Renal cortex interstitium (tissue), 11 donors: ENCODE measurements around the gene PIGH. TPM values are rescaled to one million over a fixed set of nuclear protein-coding genes. Genes with fewer than 3 reads are reported as not detected.

Source experiments
- DNase-seq, 11 donors: peaks; one replicate each; pipeline ENCODE4 v3.0.0-alpha.2; 2013; ENCODE audit warnings: low read depth in 9 of 11, low spot score in 4 of 11; ENCODE audit errors: extremely low read depth in 1 of 11
- polyA plus RNA-seq, 3 donors: library from polyadenylated mRNA; unstranded; fragments of 120-200 nt; gene quantifications; one replicate each; pipeline ENCODE4 v1.2.1, GENCODE V29; 2013; ENCODE audit not compliant: insufficient read length in 3 of 3

PIGH gene
- polyA plus RNA-seq, 3 donors, result 38.2 to 42.9 (median 41.4) TPM

GRCh38 chr14:67580336-67581171 is 19.5 kb downstream of the PIGH start:
- DNase-seq, result no peak

- DNase-seq, result no peak
These were observed 20.4 kb downstream of the PIGH start for GRCh38 chr14:67579636-67580035.

GRCh38 chr14:67579040-67579439 is 21.0 kb downstream of the PIGH start:
- no peak for DNase-seq

GRCh38 chr14:67577909-67578749 is 21.9 kb downstream of the PIGH start:
- no peak for DNase-seq

GRCh38 chr14:67577181-67577808 is 22.8 kb downstream of the PIGH start:
- DNase-seq, result no peak

GRCh38 chr14:67576216-67576955 is 23.7 kb downstream of the PIGH start:
- DNase-seq, result no peak

- DNase-seq, result no peak
These were observed 24.4 kb downstream of the PIGH start for GRCh38 chr14:67575684-67576083.

GRCh38 chr14:67574806-67575205 is 25.3 kb downstream of the PIGH start:
- DNase-seq, result no peak

GRCh38 chr14:67574156-67574555 is 25.9 kb downstream of the PIGH start:
- no peak for DNase-seq

- DNase-seq, result no peak
These were observed 26.6 kb downstream of the PIGH start for GRCh38 chr14:67573228-67574010.

GRCh38 chr14:67572608-67573007 is 27.5 kb downstream of the PIGH start:
- no peak for DNase-seq

GRCh38 chr14:67571991-67572323 is 28.1 kb downstream of the PIGH start:
- DNase-seq, result no peak

- DNase-seq, result peak in 6 of 11 donors; percentile 21 to 51 (median 44)
These were observed 28.6 kb downstream of the PIGH start for GRCh38 chr14:67571275-67571990.

GRCh38 chr14:67570453-67570852 is 29.6 kb downstream of the PIGH start:
- DNase-seq, result no peak

- DNase-seq, result no peak
These were observed 30.3 kb downstream of the PIGH start for GRCh38 chr14:67569651-67570290.

GRCh38 chr14:67569011-67569650 is 30.9 kb downstream of the PIGH start:
- peak in 1 of 11 donors; percentile 28 for DNase-seq

- DNase-seq, result no peak
These were observed 32.4 kb downstream of the PIGH start for GRCh38 chr14:67567654-67568053.
